ACC112 (cell line): ENCODE measurements around the gene E2F1.

ENCODE experiments used
- H2AFZ ChIP-seq: fragments of 200-600 bp; sonication (generic); one replicate; pipeline ENCODE4 v1.6.0; 2017; ENCODE audit warnings: antibody characterized with exemption, low read length; ENCODE audit not compliant: unreplicated experiment
- H3K27ac ChIP-seq: fragments of 200-600 bp; sonication (generic); 2 replicates; pipeline ENCODE4 v1.5.1; 2014; ENCODE audit warnings: low read depth, mild to moderate bottlenecking, antibody characterized with exemption, low read length, moderate library complexity
- H3K27me3 ChIP-seq: fragments of 200-600 bp; sonication (generic); 2 replicates; pipeline ENCODE4 v1.6.1; 2014; ENCODE audit warnings: mild to moderate bottlenecking, antibody characterized with exemption, low read length, moderate library complexity, mixed read lengths; ENCODE audit not compliant: insufficient read depth
- H3K36me3 ChIP-seq: fragments of 200-600 bp; sonication (generic); 2 replicates; pipeline ENCODE4 v1.6.1; 2016; ENCODE audit warnings: mild to moderate bottlenecking, antibody characterized with exemption, low read length, moderate library complexity, mixed read lengths; ENCODE audit not compliant: insufficient read depth
- H3K4me1 ChIP-seq: fragments of 200-600 bp; sonication (generic); one replicate; pipeline ENCODE4 v1.6.1; 2016; ENCODE audit warnings: low read length, mixed read lengths; ENCODE audit not compliant: insufficient read depth, unreplicated experiment, control insufficient read depth
- H3K4me3 ChIP-seq: fragments of 200-600 bp; sonication (generic); 2 replicates; pipeline ENCODE4 v1.5.1; 2014; ENCODE audit warnings: mild to moderate bottlenecking, low read depth, low read length
- H3K79me2 ChIP-seq: fragments of 200-600 bp; sonication (generic); one replicate; pipeline ENCODE4 v1.6.0; 2016; ENCODE audit warnings: low read length; ENCODE audit not compliant: control insufficient read depth, unreplicated experiment, insufficient read depth

E2F1 gene

DNA sequence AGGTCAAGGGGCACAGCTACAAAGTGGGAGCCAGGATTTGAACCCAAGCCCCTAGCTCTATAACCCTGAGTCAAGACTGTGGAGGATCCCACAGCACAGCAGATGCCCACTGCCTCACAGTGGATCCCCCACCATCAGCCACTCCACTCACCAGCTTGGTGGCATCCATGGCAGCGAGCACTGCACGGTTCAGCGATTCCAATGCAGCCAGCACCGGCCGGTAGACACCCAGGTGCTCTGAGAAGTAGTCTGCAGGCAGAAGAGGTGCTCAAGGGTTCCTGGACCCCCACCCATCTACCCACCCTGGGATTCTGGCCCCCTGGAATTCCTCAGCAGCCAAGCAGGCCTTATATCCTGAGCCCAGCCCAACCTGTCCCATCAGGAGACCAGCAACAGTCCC, 17.0 kb downstream of the E2F1 start:
- Histone ChIP-seq H3K4me3 (no peak overlapping the region), H3K4me1 (peaks cover 23% of the 10 kb centered on the region), H3K27ac (no peak overlapping the region), H3K36me3 (no peaks in the 10 kb centered on the region), H3K79me2 (peaks cover 13% of the 10 kb centered on the region), H2AFZ (no peak overlapping the region), H3K27me3 (no peaks in the 10 kb centered on the region)

DNA sequence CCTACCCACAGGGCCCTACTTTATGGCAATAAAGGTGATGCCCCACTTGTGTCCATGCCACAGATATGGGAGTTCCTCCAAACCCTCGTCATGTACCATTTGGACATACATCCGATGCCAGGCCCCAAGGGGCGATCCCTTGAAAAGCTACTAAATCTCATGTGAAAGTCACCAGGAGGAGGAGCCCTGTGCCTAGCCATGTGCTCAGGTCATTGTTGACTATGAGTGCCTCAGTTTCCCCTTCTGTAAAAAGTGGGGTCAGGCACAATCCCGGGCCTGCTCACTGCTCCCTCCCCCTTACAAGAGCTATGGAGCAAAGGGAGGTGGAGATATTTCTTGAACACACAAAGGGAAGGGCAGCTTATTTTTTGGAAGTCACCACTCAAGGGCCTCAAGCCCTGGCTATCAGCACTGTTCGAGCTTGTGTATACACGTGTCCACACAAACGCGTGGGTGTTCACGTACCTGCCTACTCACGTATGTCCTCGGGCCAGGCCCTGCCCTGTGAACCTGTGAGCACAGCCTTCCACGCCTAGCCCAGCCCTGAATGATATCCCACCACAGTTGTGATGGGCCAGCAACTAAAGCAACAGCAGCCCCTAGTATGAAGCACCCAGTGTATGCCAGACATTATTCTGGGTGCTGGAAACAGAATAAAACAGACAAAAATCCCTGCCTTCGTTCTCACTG, 17.6 kb downstream of the E2F1 start:
- Histone ChIP-seq H3K4me1 (peaks cover 27% of the 10 kb centered on the region), H3K79me2 (peaks cover 11% of the 10 kb centered on the region), H2AFZ (no peak overlapping the region), H3K4me3 (0 out of 2 replicates have a peak overlapping the region, but pooled peaks have one; percentile 78), H3K36me3 (no peaks in the 10 kb centered on the region), H3K27me3 (no peaks in the 10 kb centered on the region), H3K27ac (no peak overlapping the region)

DNA sequence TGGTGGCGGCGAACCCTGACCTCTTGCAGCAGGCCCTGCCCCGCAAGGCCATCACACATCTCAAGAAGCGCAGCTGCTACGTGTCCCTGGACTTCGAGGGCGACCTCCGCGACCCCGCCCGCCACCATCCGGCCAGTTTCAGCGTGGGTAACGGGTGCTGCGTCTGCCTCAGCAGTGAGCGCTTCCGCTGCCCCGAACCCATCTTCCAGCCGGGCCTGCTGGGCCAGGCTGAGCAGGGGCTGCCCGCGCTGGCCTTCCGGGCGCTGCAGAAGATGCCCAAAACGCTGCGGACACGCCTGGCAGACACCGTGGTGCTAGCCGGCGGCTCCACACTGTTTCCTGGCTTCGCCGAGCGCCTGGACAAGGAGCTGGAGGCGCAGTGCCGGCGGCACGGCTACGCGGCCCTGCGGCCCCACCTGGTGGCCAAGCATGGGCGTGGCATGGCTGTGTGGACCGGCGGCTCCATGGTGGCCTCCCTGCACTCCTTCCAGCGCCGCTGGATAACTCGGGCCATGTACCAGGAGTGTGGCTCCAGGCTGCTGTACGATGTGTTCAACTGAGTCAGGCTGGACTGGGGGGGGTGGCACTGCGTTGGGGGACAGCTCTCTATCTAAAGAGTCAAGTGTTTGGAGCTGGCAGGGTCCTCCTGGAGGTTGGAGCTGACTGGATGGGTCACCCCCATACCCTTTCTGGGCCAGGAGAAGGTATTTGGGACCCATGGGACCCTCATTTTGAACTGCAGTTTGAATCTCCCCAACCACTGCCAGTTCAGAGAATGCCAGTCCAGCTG, 18.3 kb downstream of the E2F1 start:
- Histone ChIP-seq H3K27ac (no peak overlapping the region), H3K4me3 (peak overlapping the region; percentile 78), H2AFZ (peak overlapping the region; percentile 32), H3K4me1 (peaks cover 24% of the 10 kb centered on the region), H3K36me3 (no peaks in the 10 kb centered on the region), H3K79me2 (peaks cover 3% of the 10 kb centered on the region), H3K27me3 (no peaks in the 10 kb centered on the region)

DNA sequence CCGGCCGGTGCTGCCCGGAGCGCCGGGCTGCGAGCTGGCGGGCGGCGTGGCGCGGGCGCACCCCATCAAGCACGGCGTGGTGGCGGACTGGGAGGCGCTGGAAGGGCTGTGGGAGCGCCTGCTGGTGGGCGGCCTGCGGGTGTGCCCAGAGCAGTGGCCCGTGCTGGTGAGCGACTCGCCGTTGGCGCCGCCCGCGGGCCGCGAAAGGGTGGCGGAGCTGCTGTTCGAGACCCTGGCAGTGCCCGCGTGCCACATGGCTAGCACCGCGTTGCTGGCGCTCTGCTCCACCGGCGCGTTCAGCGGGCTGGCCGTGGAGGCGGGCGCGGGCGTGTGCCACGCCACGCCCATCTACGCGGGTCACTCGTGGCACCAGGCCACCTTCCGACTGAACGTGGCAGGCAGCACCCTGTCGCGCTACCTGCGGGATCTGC, 18.9 kb downstream of the E2F1 start:
- Histone ChIP-seq H3K79me2 (no peaks in the 10 kb centered on the region), H2AFZ (peak overlapping the region; percentile 32), H3K4me3 (peak overlapping the region; percentile 78), H3K4me1 (peaks cover 22% of the 10 kb centered on the region), H3K27ac (peak overlapping the region; percentile 11; the same call in 1 of the 2 replicates), H3K27me3 (no peaks in the 10 kb centered on the region), H3K36me3 (no peaks in the 10 kb centered on the region)

DNA sequence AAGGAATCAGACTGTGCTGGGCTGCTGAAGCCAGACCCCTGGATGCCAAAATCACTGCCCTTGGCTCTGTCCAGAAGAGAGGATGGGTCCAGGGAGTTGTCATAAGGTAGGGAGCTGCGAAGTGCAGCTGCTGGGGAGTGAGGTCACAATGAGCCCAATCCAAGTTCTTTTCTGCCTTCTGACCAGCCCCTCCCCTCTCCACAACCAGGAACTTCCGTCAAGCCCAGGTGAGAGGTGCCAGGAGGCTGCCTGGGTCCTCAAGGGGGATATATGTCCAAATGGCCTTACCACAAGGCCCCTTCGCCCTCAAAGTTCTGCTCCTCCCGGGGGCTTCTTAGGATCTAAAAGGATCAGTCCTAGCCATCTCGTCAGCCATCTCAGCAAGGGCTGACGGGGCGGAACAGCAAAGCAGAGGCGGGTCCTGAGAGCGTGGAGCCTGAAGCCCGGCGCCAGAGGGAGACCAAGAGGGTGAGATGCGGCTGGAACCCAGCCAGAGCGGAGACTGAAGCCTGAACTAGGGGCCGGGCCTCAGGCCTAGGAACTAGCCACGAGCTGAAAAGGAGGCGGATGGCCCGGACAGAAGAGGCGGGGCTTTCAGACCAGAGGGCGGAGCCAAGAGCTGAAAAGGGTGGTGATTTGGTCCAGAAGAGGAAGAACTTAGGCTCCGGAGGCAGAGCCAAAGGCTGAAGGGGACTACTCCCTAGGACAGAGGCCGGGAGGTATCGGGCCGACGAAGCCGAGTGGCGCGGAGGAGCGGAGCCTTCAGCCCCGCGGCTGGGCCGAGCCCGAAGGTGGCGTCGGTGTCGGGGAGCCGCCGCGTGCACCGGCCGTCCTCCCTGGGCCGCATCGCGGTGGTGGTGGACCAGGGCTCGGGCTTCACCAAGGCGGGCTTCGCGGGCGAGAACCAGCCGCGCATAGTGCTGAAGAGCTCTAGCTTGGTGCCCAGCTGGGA, 19.6 kb downstream of the E2F1 start, which contains the start of gene ACTL10:
Gene ACTL10, plus strand, starts transcription at position 651 of the 952 bp plus-strand sequence. CDS start 555 bp downstream, outside the sequence.
- Histone ChIP-seq H3K27me3 (no peaks in the 10 kb centered on the region), H3K27ac (peak within 1 kb of the TSS; percentile 28; the same call in 1 of the 2 replicates), H3K4me3 (peak within 1 kb of the TSS; percentile 78), H3K36me3 (no peaks in the 10 kb centered on the region), H2AFZ (peak within 1 kb of the TSS; percentile 52), H3K79me2 (no peaks in the 10 kb centered on the region), H3K4me1 (peaks cover 22% of the 10 kb centered on the region)

DNA sequence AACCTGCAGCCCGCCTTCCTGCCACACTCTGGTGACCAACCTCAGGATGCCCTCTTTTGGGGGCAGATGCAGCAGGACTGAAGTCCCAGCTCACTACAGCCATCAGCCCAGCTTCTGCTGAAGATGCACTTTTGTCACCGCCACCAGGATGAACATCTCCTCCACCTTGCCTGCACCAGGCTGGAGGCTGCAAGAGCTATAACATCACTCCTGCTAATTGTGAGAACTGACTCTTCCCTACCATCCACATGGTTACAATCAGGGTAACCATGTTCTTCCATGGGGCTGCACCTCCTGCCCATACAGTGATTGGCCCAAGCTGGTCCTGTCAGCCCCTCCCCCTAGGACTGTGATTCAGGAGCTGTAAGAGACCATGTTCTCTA, 21.4 kb downstream of the E2F1 start:
- H2AFZ ChIP-seq, result no peak overlapping the region
- peaks cover 22% of the 10 kb centered on the region for H3K4me1 ChIP-seq
- no peak overlapping the region for H3K4me3 ChIP-seq
- no peaks in the 10 kb centered on the region for H3K79me2 ChIP-seq
- no peaks in the 10 kb centered on the region for H3K27me3 ChIP-seq
- no peaks in the 10 kb centered on the region for H3K36me3 ChIP-seq
- H3K27ac ChIP-seq, result no peak overlapping the region

DNA sequence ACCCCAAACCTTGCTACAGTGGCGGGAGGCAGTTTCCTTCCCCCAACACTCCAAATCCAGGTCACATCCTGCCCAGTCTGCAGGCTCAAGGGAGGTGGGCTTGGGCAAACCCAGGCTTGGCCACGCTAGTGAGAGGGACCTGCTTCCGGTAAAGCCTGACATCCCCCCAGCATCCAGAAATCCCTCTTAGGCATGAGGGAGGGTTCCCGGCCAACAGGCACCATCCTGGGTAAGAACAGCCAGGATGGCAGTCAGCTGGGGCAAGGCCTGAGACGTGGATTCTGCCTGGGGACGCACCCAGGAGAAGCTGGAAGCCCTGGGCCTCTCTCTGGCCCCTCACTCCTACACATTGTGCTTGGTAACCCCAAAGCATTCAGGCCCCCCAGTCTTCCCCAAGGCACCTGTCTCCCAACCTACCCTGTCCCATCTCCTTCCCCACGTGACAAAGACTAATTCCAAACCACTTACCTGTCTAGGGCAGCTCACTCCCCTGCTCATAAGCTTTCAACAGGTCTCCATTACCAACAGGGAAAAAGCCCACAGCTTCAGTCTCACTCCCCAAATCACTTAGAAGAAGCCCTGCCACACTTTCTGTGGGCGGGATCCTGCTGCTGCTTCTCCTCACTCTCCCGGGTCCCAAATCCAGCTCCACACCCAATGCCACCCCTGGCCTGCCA, 22.0 kb downstream of the E2F1 start:
- H3K4me3 ChIP-seq, result peak overlapping the region; percentile 93
- peak overlapping the region; percentile 63 for H2AFZ ChIP-seq
- no peaks in the 10 kb centered on the region for H3K79me2 ChIP-seq
- no peaks in the 10 kb centered on the region for H3K27me3 ChIP-seq
- H3K36me3 ChIP-seq, result no peaks in the 10 kb centered on the region
- H3K27ac ChIP-seq, result peak overlapping the region; percentile 56
- peaks cover 22% of the 10 kb centered on the region for H3K4me1 ChIP-seq

DNA sequence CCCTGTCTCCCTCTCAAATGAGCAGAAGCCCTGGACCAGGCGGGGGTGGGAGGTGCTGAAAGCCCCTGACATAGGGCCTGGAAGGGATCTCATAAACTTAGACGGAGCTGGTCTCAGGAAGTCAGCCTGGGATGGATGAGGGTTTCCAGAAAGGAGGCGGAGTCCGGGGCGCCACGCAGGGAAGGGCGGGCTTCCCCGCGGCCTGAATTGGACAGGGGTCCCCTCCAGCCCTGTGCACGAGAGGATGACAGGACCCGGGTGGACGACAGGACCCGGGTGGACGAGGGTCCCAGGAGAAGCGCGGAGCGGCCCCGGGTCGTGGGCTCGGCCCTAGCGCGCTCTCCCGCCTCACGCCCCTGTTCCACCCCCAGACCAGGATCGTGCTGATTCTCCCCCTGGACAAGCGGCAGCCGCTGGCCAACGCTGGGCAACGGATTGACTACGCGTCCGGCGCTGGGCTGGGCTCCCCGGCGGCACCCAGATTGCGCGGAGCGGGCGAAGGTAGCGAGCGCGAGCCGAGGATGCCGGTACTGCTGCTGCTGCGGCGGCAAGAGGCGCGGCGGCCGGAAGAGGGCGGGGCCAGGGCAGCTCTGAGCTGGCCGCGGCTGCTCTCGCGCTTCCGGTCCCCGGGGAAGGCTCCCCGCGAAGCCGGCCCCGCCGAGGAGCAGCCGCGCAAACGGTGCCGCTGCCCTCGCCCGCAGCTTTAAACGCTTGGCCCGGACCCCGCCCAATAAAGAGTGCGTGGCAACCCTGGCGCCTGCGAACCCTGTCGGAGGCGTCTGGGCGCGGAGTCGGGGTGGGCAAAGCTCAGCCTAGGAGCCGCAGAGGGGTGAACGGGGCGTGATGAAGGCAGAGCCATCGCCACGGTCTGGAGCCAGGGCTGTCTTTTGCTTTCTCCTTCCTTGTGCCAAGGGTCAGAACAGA, 22.8 kb downstream of the E2F1 start:
- Histone ChIP-seq H3K36me3 (no peaks in the 10 kb centered on the region), H3K79me2 (no peaks in the 10 kb centered on the region), H2AFZ (peak overlapping the region; percentile 63), H3K27ac (peak overlapping the region; percentile 63), H3K27me3 (no peaks in the 10 kb centered on the region), H3K4me1 (peaks cover 22% of the 10 kb centered on the region), H3K4me3 (peak overlapping the region; percentile 93)

DNA sequence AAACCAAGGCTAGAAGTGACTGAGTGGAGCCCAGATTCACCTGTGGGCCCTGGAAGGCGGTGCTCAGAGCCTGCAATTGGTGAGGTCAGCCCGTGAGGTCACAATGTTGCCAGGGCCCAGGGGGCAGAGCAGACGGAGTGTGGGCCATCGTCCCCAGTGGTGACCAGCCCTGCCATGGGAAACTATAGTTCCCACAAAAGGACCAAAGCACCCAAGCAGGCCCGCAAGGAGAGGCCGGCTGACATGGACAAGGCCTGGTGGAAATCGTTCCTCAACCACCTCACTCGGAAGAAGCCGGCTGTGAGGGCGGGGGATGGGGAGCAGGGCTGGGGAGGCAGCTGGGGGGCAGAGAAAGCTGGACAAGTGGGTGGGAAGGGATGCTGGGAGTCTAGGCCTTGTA, 24.0 kb downstream of the E2F1 start, which contains the start of gene C20orf144:
Gene C20orf144, plus strand, starts transcription at position 156 of the 400 bp plus-strand sequence. Its CDS starts 19 bp downstream, at position 175.
- Histone ChIP-seq H3K27ac (peak within 1 kb of the TSS; percentile 63; the same call in 1 of the 2 replicates), H3K4me3 (peak within 1 kb of the TSS; percentile 93), H3K36me3 (no peaks in the 10 kb centered on the region), H3K27me3 (no peaks in the 10 kb centered on the region), H3K79me2 (no peaks in the 10 kb centered on the region), H2AFZ (peak within 1 kb of the TSS; percentile 63), H3K4me1 (peaks cover 18% of the 10 kb centered on the region)
